PFSK-1 (cell line): Measurements from ENCODE around the gene ENTHD1.

Experiments
- POLR2AphosphoS5 ChIP-seq: IDR thresholded peaks from 2 replicates; pipeline ENCODE4 v1.6.1; 2012; ENCODE audit warnings: low read depth, mild to moderate bottlenecking, control low read depth, low read length, moderate library complexity
- SIN3A ChIP-seq: IDR thresholded peaks from 2 replicates; pipeline ENCODE4 v1.6.1; 2012; ENCODE audit warnings: mild to moderate bottlenecking, low read length, moderate library complexity, borderline replicate concordance; ENCODE audit not compliant: insufficient read depth
- TAF1 ChIP-seq: IDR thresholded peaks from 2 replicates; pipeline ENCODE4 v1.6.1; 2012; ENCODE audit warnings: low read length, control low read depth, borderline replicate concordance; ENCODE audit not compliant: insufficient read depth
- TF ChIP-seq, protein P1 (sequence below), 2 experiments: IDR thresholded peaks; 2 replicates each; pipeline versions ENCODE4 v1.6.1 to v1.8.0; 2011 to 2012; ENCODE audit warnings: low read depth in 2 of 2, low read length in 2 of 2, control low read depth in 1 of 2, inconsistent platforms in 1 of 2, mild to moderate bottlenecking in 1 of 2, moderate library complexity in 1 of 2; ENCODE audit not compliant: insufficient read depth in 1 of 2

DNA sequence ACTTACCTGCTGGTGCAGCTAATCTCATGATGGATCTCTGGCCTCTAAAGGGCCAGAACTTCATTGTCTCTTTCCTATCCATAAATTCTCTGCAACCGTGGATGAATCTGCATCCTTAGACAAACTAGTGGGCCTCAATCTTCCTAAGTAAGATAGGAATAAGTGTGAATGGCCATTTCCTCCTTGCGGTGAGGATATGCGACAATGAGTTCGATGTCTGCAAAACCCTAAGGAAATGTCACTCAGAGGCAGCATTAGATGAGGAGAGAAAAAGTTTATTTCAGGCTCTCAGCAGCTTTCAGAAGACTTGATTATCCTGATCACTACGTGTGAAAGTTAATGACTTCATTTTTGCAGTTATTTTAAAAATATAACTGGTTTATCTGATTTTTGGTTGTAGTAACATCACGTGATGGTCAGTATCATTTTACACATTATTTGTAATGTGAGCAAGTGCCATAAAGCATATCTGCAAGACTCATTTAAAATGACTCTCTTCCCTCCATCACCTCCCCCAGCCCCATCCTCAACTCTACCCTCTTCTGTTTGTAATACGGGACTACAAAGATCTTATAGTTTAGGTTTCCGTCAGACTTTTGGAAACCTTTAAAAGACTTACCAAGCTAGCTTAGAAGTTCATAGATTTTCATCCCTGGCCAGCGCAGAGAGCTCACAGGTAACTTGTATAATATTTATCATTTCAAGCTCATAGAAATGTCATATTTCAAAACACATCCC lies 17.5 kb upstream of the ENTHD1 start:
- no peak for TF ChIP-seq POLR2AphosphoS5
- TF ChIP-seq, protein P1, sequence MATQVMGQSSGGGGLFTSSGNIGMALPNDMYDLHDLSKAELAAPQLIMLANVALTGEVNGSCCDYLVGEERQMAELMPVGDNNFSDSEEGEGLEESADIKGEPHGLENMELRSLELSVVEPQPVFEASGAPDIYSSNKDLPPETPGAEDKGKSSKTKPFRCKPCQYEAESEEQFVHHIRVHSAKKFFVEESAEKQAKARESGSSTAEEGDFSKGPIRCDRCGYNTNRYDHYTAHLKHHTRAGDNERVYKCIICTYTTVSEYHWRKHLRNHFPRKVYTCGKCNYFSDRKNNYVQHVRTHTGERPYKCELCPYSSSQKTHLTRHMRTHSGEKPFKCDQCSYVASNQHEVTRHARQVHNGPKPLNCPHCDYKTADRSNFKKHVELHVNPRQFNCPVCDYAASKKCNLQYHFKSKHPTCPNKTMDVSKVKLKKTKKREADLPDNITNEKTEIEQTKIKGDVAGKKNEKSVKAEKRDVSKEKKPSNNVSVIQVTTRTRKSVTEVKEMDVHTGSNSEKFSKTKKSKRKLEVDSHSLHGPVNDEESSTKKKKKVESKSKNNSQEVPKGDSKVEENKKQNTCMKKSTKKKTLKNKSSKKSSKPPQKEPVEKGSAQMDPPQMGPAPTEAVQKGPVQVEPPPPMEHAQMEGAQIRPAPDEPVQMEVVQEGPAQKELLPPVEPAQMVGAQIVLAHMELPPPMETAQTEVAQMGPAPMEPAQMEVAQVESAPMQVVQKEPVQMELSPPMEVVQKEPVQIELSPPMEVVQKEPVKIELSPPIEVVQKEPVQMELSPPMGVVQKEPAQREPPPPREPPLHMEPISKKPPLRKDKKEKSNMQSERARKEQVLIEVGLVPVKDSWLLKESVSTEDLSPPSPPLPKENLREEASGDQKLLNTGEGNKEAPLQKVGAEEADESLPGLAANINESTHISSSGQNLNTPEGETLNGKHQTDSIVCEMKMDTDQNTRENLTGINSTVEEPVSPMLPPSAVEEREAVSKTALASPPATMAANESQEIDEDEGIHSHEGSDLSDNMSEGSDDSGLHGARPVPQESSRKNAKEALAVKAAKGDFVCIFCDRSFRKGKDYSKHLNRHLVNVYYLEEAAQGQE (IDR thresholded peaks at IDR 0.05; ENCODE audit: insufficient read depth in 1 of 2, low read depth in 2 of 2, low read length in 2 of 2) = no peak
- TF ChIP-seq TAF1 = no peak
- TF ChIP-seq SIN3A = no peak
